Jurkat, Clone E6-1 (cell line): ENCODE measurements around the gene MARCKS. TPM values are rescaled to one million over a fixed set of nuclear protein-coding genes. Genes with fewer than 3 reads are reported as not detected.

ENCODE experiments used
- DNase-seq: peaks from one replicate; pipeline ENCODE4 v3.0.0-alpha.2; 2011; ENCODE audit warnings: low read depth, low spot score
- H3K4me3 ChIP-seq: 2 replicates; pipeline ENCODE4 v1.5.1; 2011; ENCODE audit warnings: mild to moderate bottlenecking, low read length, control low read depth, moderate library complexity
- polyA plus RNA-seq: library from polyadenylated mRNA; unstranded; fragments of >200 nt; gene quantifications from one replicate; pipeline ENCODE4 v1.2.1, GENCODE V29; 2012; ENCODE audit warnings: missing spikeins; ENCODE audit not compliant: insufficient read length, insufficient read depth

The MARCKS gene, protein sequence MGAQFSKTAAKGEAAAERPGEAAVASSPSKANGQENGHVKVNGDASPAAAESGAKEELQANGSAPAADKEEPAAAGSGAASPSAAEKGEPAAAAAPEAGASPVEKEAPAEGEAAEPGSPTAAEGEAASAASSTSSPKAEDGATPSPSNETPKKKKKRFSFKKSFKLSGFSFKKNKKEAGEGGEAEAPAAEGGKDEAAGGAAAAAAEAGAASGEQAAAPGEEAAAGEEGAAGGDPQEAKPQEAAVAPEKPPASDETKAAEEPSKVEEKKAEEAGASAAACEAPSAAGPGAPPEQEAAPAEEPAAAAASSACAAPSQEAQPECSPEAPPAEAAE
- polyA plus RNA-seq, result 10.9 TPM

DNA sequence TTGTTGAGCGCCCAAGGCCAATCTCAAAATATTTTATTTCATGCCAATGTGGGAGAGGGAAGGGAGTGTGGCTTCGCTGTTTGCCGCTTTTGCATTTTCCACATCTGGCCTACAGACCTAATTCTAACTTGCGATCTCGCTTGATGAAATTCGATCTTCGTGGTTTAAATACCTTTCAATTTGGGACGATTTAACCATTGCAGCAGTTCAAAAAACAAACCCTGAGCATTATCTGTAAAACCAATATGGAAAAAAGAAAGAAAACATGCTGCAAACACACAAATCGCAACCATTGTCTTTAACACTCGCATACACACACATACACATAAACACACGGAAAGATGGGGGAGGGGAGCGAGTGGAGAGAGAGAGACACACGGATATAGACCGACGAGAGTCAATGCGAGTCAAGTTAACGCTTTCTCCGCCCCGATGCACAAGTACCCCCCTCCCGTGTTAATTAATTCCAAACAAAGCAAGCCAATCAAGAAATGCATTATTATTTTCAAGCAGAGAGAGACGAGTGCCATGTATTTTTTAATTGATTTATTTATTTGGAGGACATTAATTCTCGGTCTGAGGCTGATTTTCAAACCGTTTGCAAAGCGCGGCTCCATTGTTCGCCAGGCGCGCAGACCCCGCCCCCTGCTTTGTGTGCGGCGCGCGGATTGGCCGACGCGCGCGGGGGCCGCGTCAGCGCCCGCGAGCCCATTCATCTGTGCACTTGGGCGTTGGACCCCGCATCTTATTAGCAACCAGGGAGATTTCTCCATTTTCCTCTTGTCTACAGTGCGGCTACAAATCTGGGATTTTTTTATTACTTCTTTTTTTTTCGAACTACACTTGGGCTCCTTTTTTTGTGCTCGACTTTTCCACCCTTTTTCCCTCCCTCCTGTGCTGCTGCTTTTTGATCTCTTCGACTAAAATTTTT is at the start of gene MARCKS:
TSS of gene MARCKS (plus strand) at position 721 of the 931 bp plus-strand sequence. CDS start 401 bp downstream, outside the sequence.
- DNase-seq, result peak; percentile 35

GRCh38 chr6:113809826-113810225 is 47.3 kb upstream of the MARCKS start:
- no peak for DNase-seq
- no peak overlapping the region for H3K4me3 ChIP-seq

More for the DNA sequence above, at the start of gene MARCKS:
- peak within 1 kb of the TSS; percentile 35 for H3K4me3 ChIP-seq

DNA sequence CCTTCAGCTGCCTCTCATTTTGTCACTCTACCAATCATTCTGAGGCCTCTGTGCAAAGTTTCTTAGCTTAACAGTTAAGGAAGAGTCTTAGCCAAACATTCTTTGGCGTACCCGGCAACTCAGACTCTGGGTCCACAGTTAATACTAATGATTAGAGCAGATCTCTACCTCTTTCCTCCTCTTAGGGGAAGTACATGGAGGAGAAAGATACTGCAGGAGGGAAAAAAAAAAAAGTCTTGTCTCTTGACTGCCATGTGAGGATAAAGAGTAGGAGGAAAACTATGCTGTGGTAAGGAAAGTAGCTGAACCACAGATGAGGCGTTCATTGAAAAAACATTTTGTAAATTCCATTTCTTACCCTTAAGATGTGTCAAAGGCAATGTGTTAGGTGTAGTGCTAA is 44.0 kb upstream of the MARCKS start:
- H3K4me3 ChIP-seq, result no peak overlapping the region
- no peak for DNase-seq

- DNase-seq, result no peak
- H3K4me3 ChIP-seq, result no peak overlapping the region
Observed at GRCh38 chr6:113818578-113818977, 38.6 kb upstream of the MARCKS start.

DNA sequence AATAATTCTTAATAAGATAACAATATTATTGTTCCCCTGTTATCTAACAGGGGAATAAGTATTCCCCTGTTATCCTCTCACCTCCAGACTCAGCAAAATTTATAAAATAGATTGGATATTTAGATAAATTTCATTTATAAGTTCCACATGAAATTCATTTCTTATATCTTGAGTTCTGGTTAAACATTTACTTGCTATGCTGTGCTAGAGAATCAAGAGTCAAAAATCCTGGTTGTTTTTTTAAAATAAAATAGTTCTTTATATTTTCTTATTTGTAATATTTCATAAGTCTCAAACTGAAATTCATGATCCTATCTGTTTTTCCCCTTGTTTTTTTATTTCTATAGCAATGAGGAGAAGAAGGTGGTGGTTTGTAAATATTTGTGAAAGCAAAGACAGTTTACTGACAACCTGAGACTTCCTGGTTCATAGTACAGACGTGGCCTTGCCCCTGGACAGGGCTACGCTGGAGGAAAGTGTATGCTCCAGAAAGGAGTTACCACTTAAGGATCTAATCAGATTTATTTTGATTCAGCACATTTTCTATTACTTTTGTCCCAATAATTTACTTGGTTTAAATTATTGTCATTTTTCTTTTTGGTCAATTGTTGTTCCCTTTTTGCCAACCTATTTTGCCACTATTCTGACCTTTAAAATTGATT is 37.8 kb upstream of the MARCKS start:
- H3K4me3 ChIP-seq, result no peak overlapping the region
- DNase-seq, result no peak

DNA sequence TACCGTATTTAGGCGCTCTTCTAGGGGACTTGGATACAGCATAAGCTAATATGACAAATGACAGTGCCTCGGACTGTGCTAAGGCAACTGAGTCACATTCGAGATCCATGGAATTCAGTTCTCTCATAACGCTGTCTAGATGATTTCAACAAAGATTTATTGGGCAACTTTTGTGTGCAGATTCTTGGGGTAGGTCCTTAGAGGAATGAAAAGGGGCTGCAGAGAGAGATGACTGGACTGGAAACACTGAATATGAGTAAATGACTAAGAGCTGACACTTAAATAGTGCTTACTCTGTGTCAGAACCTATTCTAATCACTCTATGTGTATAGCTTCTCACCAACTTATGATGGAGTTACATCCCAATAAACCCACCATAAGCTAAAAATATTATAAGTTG is 36.4 kb upstream of the MARCKS start:
- H3K4me3 ChIP-seq, result no peak overlapping the region
- no peak for DNase-seq

DNA sequence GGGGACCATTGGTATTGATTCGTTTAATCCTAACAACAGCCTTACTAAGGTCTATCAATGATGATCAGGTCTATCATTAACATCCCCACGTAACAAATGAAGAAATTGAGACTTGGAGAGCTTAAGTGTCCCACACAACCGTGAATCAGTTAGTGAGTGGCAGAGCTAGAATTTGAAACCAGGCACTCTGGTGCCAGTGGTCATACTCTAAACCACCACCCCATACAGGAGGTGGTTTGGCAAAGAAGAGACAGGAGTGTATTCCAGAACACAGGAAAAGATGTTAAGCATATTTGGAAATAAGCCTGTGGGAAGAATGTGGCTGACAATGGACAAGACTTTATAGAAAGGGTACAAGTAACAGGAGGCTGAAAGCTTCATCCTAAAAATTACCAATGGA is 35.7 kb upstream of the MARCKS start:
- no peak overlapping the region for H3K4me3 ChIP-seq
- no peak for DNase-seq

DNA sequence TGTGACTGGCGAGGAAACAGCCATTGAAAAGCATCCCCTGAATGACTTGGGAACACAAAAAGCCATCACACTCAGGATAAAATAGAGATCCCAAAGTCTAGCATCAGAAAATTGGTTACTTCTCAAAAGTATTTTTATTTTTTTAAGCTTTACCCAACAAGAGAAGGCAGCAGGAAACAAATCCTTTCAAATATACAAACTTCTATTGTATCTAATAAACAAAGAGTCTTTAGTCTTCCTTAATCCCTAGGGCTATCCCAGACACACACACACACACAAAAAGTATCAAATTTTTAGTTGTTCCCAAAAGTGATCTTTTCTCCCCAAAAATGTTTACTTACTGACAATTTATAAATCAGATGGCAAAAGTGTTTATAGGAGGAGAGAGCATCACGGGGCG is 33.2 kb upstream of the MARCKS start:
- DNase-seq, result no peak
- no peak overlapping the region for H3K4me3 ChIP-seq

DNA sequence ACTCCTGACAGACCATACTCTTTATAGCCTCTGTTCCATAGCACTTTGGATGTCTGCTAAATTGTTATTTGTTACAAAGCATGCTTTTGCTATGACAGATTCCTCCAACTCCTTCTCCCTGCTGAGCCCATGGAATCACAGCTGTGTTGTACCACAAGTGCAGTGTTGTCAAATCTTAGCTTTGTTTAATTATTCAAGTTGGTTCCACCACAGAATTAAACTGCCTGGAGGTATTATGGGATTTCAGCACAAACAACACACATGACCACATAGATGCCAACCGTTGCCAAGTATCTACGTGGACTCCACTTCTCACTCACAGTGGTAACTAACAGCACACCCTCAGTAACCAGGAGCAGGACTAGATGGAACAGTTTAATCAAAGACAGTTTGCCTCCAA is 32.7 kb upstream of the MARCKS start:
- no peak overlapping the region for H3K4me3 ChIP-seq
- DNase-seq, result no peak

GRCh38 chr6:113824866-113825265 is 32.3 kb upstream of the MARCKS start:
- H3K4me3 ChIP-seq, result no peak overlapping the region
- DNase-seq, result no peak

DNA sequence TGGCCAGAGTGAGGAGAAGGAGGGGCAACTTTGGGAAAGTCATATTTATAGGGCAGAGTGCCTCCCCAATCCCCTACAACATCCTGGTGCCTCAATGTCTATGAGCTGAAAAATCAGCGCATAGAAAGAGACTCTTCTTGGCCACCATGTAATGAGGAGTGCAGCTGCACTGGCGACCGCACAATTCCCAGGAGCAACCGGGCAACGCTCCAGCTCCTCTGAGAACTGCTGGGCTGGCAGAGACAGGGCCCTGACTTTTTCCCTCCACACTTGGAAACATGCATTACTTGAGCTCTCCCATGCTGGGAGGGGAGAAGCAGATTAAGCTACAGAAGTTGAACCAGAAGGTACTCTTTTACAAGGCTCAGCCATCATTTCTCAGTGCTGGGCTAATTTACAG is 31.4 kb upstream of the MARCKS start:
- no peak for DNase-seq
- H3K4me3 ChIP-seq, result no peak overlapping the region

- DNase-seq, result no peak
- no peak overlapping the region for H3K4me3 ChIP-seq
Observed at GRCh38 chr6:113828984-113829695, 28.0 kb upstream of the MARCKS start.

DNA sequence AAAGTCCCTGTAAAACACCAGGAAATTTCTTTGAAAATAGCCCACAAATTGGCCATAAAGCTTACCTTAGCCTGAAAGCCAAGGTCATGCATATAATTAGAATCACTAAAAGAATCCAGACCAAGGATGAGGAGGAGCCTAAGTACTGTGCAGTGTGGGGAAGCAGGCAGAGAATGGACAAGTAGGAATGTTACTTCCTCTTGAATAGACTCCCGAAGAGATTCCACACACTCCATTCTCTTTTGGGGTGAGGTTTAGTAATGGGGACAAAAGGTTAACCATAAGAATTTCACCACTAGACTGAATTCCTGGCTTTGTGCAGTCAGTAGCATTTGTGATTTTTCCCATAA is 27.5 kb upstream of the MARCKS start:
- H3K4me3 ChIP-seq, result no peak overlapping the region
- no peak for DNase-seq

GRCh38 chr6:113830140-113830539 is 27.0 kb upstream of the MARCKS start:
- H3K4me3 ChIP-seq, result no peak overlapping the region
- DNase-seq, result no peak

DNA sequence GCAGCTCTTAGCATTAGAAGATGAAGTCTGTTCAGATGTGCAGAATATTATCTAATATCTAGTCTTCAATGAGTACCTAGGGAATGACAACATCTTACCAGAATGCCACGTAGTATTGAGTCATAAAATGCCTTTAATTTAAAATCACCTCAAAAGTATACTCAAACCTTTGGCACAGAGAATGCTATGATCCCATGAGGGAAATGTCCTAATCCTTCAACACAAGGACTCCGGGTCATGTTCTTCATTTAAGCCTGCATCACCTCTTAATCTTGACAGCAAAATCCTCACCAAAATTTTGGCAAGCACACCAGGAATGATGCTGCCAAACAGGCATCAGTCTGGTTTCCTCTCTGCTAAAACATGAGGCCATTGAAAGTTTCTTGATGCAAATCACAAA is 23.6 kb upstream of the MARCKS start:
- no peak overlapping the region for H3K4me3 ChIP-seq
- DNase-seq, result no peak

DNA sequence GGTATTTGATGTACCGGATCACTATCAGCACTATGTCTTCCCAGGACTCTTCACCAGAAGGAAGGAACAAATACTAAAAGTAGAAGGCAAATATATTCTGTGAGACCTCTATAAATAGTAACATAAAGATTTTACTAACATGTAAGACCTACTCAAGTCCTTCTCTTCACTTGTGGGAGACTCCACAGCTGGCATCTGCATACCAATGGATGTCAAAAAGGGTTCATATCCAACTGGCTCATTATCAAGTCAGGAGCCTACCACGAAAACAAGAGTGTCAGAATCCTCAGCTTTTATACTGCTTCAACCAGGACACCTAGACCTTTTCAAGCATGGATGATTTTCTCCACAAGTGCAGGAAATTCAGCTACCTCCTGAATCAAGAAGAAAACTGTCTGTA is 20.0 kb upstream of the MARCKS start:
- no peak for DNase-seq
- no peak overlapping the region for H3K4me3 ChIP-seq

DNA sequence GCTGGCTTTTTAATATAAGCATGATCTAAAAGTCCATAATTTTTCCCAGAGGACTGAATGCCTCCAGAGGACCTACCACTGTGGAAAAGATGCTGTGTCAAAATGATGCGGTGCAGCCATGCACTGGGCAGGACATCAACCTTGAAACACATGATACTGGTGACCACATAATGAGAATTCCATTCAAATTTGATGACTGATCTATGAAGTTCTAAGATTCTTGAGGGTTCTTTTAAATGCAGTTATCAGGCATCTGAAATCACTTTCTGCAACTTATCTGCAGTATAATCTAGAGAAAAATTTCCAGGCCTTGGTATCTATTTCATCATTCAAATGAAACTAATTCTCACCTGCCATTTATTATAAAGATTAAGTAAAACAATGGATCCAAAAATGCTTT is 15.0 kb upstream of the MARCKS start:
- H3K4me3 ChIP-seq, result no peak overlapping the region
- DNase-seq, result no peak

DNA sequence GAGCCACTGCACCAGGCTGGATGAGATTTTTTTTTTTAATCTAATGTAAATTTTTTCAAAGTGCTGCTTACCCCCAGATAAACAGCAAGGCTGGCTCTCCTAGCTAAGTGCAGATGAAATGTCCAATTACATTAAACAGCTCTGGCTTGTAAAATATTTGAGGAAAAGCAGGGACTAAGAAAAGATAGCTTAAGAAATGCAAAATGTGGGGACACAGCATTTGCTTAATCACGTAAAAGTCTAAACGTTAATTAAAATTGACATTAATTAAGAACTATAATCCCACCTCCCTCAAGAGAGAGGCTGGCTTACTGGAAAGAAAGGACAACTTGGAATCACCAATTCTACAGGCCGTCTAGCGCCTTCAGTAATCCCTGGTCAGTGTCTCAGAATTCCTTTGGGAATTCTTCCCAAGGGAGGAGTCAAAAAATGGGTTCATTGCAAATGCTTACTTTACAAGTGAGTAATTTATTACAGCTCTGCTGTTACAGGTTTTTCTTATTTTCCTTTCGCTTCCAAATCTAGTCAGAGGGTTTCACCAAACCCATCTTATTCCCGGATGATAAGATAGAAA is 13.6 kb upstream of the MARCKS start:
- no peak for DNase-seq
- no peak overlapping the region for H3K4me3 ChIP-seq

DNA sequence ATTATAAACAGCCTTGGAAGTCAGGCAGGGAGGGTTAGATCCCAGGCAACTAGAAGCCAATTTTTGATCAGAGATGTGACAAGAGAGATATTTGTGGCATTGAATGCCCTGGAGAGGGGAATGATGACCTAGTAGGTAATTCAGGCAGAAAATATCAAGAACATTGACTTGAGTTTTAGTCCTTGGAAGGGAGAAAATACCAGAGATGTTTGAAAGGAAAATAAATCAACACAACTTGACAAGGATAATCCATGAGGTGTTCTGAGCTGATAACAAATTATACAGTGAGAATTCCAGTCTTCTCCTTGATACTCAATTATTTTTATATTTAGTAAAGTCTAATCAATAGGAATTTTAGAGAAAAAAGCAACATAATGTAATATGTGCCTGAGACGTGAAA is 10.6 kb upstream of the MARCKS start:
- no peak overlapping the region for H3K4me3 ChIP-seq
- DNase-seq, result no peak
